AG04449 (cell line): ENCODE results near the gene LAPTM5.

Source experiments
- CTCF ChIA-PET: fragments of 350-600 bp; formaldehyde crosslinking; extraction: SDS; loops from one replicate; lab custom pipeline; 2021; ENCODE audit warnings: antibody characterized with exemption; lab: Yijun Ruan, JAX
- POLR2A ChIA-PET: fragments of 400-600, 350-600 bp; formaldehyde crosslinking; extraction: SDS; loops from one replicate; lab custom pipeline; 2020; ENCODE audit warnings: antibody characterized with exemption, inconsistent platforms; lab: Yijun Ruan, JAX
- DNase-seq: peaks from one replicate; pipeline ENCODE4 v3.0.0-alpha.2; 2010; ENCODE audit warnings: low read depth, low spot score
- H3K4me3 ChIP-seq: 2 replicates; pipeline ENCODE4 v1.5.1; 2011; ENCODE audit warnings: low read depth, mild to moderate bottlenecking, control low read depth, low read length
- TF ChIP-seq, protein P1 (sequence below): IDR thresholded peaks from one replicate; pipeline ENCODE4 v1.5.1; 2011; ENCODE audit warnings: mild to moderate bottlenecking, moderate library complexity, low read length, control low read depth, inconsistent platforms; ENCODE audit not compliant: insufficient read depth; ENCODE audit errors: missing control alignments

Gene LAPTM5

DNA sequence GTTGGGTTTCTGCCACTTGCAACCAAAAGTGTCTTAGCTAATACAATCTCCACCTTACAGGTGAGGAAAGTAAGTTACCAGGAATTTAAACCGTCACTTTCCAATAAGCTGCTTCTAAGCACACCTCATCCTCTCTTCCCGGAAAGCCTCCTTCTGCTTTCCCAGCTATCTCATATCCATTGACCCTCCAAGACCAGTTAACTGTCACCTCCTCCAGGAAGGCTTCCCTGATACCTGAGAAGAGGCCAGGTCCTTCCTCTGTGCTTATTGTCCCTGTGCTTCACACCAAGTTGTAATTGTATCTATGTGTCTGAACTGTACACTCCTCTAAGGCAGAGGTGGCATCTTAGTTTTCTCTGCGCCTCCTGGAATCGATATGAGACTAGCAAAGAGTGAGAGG, 23.0 kb downstream of the LAPTM5 start:
- CTCF ChIA-PET: interaction anchor here (1.1 to 19.4 kb wide), 5 partner anchors 10 to 176 kb away, joined by 3 to 943 read pairs (median 10); partner anchors contain the start of gene MATN1

DNA sequence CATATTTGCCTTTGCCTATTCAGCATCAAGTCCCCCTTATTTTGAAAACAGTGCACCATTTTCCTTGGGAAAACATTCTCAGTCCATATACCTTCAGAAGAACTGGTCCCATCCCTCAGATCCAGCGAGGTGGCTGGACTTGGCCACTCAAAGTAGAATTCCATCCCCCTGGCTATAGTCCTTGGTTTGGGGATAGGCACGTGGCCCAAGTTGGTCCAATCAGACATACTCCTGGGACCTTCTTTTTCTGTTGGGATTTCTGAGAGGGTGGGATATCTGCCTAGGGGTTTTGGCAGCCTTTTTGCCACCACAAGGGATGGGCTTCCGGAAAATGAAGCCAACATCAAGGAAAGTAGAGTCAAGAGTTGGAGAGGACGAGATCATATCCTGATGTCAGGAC, 23.5 kb downstream of the LAPTM5 start:
- ChIA-PET POLR2A (no interaction called here), CTCF (interaction anchor here (1.6 to 19.4 kb wide), 4 partner anchors 10 to 58 kb away, joined by 4 to 943 read pairs (median 10); partner anchors contain the start of gene MATN1)
- TF ChIP-seq, protein P1, sequence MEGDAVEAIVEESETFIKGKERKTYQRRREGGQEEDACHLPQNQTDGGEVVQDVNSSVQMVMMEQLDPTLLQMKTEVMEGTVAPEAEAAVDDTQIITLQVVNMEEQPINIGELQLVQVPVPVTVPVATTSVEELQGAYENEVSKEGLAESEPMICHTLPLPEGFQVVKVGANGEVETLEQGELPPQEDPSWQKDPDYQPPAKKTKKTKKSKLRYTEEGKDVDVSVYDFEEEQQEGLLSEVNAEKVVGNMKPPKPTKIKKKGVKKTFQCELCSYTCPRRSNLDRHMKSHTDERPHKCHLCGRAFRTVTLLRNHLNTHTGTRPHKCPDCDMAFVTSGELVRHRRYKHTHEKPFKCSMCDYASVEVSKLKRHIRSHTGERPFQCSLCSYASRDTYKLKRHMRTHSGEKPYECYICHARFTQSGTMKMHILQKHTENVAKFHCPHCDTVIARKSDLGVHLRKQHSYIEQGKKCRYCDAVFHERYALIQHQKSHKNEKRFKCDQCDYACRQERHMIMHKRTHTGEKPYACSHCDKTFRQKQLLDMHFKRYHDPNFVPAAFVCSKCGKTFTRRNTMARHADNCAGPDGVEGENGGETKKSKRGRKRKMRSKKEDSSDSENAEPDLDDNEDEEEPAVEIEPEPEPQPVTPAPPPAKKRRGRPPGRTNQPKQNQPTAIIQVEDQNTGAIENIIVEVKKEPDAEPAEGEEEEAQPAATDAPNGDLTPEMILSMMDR: no peak
- no peak for DNase-seq
- H3K4me3 ChIP-seq: no peak overlapping the region

More for the DNA sequence above, 23.0 kb downstream of the LAPTM5 start:
- POLR2A ChIA-PET: no interaction called here
- TF ChIP-seq, protein P1: no peak
- no peak overlapping the region for H3K4me3 ChIP-seq
- no peak for DNase-seq

DNA sequence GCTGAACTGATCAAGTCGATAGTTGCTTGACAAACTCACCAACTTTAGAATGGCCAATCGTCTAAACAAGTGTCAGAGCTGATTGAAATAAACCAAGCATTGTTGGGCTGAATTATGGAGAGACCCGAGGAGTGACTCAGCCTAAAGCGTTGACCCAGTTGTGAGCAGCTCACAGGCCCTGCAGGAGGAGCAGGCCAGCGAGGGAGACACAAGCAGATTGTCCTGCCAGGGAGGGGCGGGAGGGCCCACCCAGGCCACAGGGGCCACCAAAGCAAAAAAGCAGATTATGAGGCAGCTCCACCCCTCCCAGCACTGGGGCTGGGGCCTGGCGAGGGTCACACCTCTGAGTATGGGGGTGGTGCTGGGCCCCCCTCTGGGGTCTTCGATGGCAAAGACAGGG, 24.1 kb downstream of the LAPTM5 start:
- TF ChIP-seq, protein P1: no peak
- no peak overlapping the region for H3K4me3 ChIP-seq
- CTCF ChIA-PET: interaction anchor here (1.4 to 19.4 kb wide), 5 partner anchors 9 to 59 kb away, joined by 4 to 943 read pairs (median 11); partner anchors contain the start of gene MATN1
- no peak for DNase-seq
- POLR2A ChIA-PET: no interaction called here

DNA sequence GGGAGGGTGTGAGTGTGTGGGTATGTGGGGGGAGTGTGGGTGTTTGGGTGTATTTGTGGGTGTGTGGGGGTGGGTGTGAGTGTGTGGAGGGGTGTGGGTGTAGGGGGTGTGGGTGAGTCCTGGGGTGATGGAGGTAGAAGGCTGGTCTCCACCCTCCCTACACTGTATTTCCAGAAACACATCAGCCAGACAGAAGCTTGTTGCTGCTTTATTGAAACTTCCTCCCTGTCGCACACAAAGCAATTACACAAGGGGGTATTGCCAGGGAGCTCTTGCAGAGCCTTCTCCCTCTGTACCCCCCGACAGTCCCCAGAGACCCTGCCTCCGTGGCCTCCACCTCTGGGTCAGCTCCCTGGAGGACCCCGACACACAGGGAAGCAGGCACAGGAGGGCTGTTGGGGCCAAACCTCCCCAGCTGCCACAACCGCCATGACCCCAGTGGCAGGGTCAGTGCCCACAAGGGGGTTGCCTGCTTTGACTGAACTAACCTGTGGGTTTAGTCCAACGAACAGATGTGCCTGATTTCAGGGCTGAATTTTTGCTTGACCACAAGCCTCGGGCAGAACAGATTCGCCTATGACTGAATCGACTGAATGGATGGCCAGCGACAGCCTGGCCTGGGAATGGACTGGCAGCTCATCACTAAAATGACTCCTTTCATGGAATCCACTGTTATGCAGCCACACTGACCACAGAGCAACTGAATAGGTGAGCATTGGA, 25.1 kb downstream of the LAPTM5 start:
- no peak for DNase-seq
- CTCF ChIA-PET: interaction anchor here (1.4 to 19.4 kb wide), 6 partner anchors 8 to 179 kb away, joined by 4 to 943 read pairs (median 9); partner anchors contain the start of gene MATN1
- POLR2A ChIA-PET: no interaction called here
- H3K4me3 ChIP-seq: no peak overlapping the region
- TF ChIP-seq, protein P1: no peak

DNA sequence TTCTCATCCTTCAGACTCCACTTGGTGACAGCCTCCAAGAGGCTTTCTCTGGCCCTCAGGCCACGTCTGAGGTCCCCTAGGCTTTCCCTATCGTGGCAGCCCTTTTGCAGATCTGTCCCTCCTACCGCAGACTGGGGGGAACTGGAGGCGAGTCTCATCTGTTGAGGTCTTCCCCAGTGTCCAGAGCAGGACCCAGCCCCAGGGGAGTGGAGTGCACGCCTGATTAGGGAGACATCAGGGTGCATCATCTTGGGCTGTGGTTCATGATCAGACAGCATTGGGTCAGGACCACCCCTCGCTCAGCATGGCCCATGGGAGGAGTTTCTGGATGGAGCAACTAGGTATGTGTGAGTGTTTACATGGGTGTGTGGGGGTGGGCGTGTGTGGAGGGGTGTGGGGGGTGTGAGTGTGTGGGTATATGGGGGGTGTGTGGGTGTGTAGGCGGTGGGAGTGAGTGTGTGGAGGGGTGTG, 25.7 kb downstream of the LAPTM5 start:
- POLR2A ChIA-PET: no interaction called here
- CTCF ChIA-PET: interaction anchor here (2.6 to 19.4 kb wide), 3 partner anchors 12 to 180 kb away, joined by 7 to 943 read pairs (median 90); no protein-coding TSS in a partner anchor
- DNase-seq: no peak
- TF ChIP-seq, protein P1: no peak
- no peak overlapping the region for H3K4me3 ChIP-seq
